Spleen (tissue), 7 donors: Measurements from ENCODE around the gene EIF2AK3.

Experiments
- CTCF ChIP-seq, 11 experiments: fragments of 200-600 bp in 7 of 11; fragments of 450-650 bp in 4 of 11; sonication (generic) in 4 of 11; IDR thresholded peaks in 8 of 11; conservative IDR thresholded peaks in 3 of 11; 1 replicate in 7 of 11; 2 replicates in 4 of 11; pipeline versions ENCODE4 v1.4.0 to v1.8.0; 2016 to 2021; ENCODE audit warnings: antibody characterized with exemption in 11 of 11, inconsistent platforms in 4 of 11, mild to moderate bottlenecking in 1 of 11
- POLR2A ChIP-seq, 3 donors: fragments of 450-650 bp; IDR thresholded peaks; one replicate each; pipeline ENCODE4 v1.5.1; 2017; ENCODE audit warnings: antibody characterized with exemption in 3 of 3, mild to moderate bottlenecking in 1 of 3
- donor health status: DM: no; HTN: no; CAD: no; lungs with moderate emphysema.
- donor health status: DM: no; HTN: no; CAD: no.
- donor health status: DM: no; HTN: no; CAD: no.

GRCh38 chr2:88667219-88667618 is 40.0 kb upstream of the EIF2AK3 start:
- TF ChIP-seq CTCF (IDR thresholded peaks at IDR 0.05 in 8 of 11, conservative IDR thresholded peaks at IDR 0.05 in 3 of 11) = no peak
- no peak for TF ChIP-seq POLR2A (IDR thresholded peaks at IDR 0.05)
